Keratinocyte (primary cell): ENCODE data around the gene MPHOSPH6.

ENCODE experiments used
- EZH2 ChIP-seq: IDR thresholded peaks from one replicate; pipeline ENCODE4 v1.6.1; 2012; ENCODE audit warnings: inconsistent platforms, mild to moderate bottlenecking, low read length, moderate library complexity
- TF ChIP-seq, protein P1 (sequence below), 3 experiments: IDR thresholded peaks in 1 of 3; conservative IDR thresholded peaks in 1 of 3; optimal IDR thresholded peaks in 1 of 3; 2 replicates in 2 of 3; 3 replicates in 1 of 3; pipeline versions ENCODE3 to v1.5.1; 2011; ENCODE audit warnings: low read length in 3 of 3, mild to moderate bottlenecking in 3 of 3, moderate library complexity in 2 of 3, control low read depth in 1 of 3, inconsistent platforms in 1 of 3; ENCODE audit not compliant: insufficient read depth in 2 of 3; ENCODE audit errors: extremely low read depth in 1 of 3

DNA sequence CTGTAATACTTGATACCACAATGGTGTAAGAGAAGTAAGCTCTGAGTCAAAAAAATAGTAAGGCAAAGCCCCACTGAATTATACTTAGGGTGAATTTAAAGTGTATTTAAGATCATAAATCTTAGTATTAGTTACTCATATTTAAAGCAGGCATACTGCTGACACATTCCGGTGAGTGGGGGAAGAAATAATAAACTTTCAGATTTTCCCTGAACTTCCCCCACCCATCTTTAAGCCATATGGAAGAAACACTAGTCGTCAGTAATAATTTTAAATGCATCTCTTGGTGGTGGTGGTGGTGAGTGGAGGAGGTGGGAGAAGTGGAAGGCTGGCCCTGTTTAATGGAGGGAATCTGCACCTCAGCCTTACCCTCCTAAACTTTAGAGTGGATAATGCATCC lies 20.5 kb downstream of the MPHOSPH6 start:
- TF ChIP-seq, protein P1, sequence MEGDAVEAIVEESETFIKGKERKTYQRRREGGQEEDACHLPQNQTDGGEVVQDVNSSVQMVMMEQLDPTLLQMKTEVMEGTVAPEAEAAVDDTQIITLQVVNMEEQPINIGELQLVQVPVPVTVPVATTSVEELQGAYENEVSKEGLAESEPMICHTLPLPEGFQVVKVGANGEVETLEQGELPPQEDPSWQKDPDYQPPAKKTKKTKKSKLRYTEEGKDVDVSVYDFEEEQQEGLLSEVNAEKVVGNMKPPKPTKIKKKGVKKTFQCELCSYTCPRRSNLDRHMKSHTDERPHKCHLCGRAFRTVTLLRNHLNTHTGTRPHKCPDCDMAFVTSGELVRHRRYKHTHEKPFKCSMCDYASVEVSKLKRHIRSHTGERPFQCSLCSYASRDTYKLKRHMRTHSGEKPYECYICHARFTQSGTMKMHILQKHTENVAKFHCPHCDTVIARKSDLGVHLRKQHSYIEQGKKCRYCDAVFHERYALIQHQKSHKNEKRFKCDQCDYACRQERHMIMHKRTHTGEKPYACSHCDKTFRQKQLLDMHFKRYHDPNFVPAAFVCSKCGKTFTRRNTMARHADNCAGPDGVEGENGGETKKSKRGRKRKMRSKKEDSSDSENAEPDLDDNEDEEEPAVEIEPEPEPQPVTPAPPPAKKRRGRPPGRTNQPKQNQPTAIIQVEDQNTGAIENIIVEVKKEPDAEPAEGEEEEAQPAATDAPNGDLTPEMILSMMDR (optimal IDR thresholded peaks at IDR 0.05 in 1 of 3, IDR thresholded peaks at IDR 0.05 in 1 of 3, conservative IDR thresholded peaks at IDR 0.05 in 1 of 3; ENCODE audit: extremely low read depth in 1 of 3, insufficient read depth in 2 of 3, low read length in 3 of 3) = no peak
- TF ChIP-seq EZH2 = no peak
